ENCODE results near the gene RFTN1.

Gene RFTN1

DNA sequence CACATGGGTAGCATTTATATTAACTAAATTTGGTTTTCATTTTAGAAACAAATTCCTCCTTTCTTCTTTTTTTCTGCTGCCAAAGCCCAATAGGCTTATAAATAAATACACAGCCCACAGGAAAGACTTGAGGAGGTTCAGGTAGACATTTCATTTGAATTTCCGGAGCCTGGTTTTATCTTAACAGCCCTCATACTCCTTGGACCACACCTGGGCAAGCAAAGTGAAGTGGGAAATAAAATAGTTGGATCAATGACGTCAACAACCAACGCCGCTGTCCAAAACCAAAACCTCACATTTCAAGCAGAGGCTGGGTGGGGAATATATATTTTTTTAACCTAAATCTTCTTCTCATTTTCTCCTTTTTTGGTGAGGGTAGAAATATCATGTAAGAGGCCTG, 53.2 kb downstream of the RFTN1 start:
- ATAC-seq (no peak), DNase-seq (ENCODE audit: low spot score in 2 of 2) (no peak)
- H3K4me3 Mint-ChIP-seq = no peak overlapping the region
- H3K4me1 Mint-ChIP-seq = peaks cover 27% of the 10 kb centered on the region
- H3K27ac Mint-ChIP-seq = no peak overlapping the region
- peaks cover 23% of the 10 kb centered on the region for H3K36me3 Mint-ChIP-seq
- H3K9me3 Mint-ChIP-seq = no peaks in the 10 kb centered on the region

DNA sequence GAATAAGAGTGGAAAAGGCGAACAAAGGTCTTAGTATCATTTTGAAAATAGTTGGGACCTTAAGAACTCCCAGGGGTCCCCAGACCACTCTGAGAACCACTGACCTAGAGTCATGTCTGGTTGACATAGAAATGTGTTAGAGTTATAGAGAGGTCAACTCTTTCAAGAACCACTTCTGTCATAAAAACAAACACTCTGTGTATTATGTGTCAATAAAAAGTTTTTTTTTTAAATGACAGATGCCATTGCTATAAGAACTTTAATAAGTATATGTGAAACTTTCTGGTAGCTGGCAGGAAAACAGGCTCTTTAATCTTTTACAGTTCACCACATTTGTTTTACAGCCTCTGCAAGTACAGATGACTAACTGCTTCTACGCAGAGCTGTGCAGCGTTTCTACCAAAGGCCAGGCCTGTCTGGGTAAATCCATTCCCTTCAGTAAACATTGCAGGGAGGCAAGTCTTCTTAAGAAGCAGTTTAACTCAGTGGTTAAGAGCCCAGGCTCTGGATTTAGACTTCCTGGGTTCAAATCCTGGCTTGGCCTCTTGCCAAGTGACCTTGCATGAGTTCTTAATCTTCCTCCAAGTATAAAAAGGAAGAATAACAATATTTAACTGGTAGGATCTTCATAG, 56.6 kb downstream of the RFTN1 start:
- Mint-ChIP-seq H3K27ac (no peak overlapping the region), H3K9me3 (no peaks in the 10 kb centered on the region)

DNA sequence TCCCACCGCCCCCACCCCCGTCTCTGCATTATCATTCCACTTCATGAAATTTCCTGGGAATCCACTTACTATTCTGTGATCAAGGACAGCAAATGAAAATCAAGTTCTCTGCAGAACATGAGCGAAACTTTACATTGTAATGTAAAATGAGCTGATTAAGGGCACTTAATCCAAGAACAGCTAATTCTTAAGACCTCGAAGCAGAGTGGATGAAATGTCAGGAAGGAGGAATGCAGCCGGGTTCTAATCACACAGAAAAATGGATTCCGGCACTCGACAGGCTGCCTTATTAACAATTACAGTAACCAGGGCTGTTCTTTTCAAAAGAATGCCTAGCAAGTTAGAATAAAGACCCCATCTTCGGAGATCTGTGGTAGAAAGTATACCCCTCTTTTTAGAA, 57.5 kb downstream of the RFTN1 start:
- no peak for DNase-seq (ENCODE audit: low spot score in 2 of 2)
- Mint-ChIP-seq H3K4me3 (no peak overlapping the region), H3K27ac (no peak overlapping the region), H3K9me3 (no peaks in the 10 kb centered on the region), H3K36me3 (peaks cover 30% of the 10 kb centered on the region), H3K4me1 (peaks cover 10% of the 10 kb centered on the region)
- ATAC-seq = no peak

More for the DNA sequence above, 56.6 kb downstream of the RFTN1 start:
- no peak for ATAC-seq
- peaks cover 7% of the 10 kb centered on the region for H3K4me1 Mint-ChIP-seq
- peaks cover 21% of the 10 kb centered on the region for H3K36me3 Mint-ChIP-seq
- no peak for DNase-seq (ENCODE audit: low spot score in 2 of 2)
- no peak overlapping the region for H3K4me3 Mint-ChIP-seq

DNA sequence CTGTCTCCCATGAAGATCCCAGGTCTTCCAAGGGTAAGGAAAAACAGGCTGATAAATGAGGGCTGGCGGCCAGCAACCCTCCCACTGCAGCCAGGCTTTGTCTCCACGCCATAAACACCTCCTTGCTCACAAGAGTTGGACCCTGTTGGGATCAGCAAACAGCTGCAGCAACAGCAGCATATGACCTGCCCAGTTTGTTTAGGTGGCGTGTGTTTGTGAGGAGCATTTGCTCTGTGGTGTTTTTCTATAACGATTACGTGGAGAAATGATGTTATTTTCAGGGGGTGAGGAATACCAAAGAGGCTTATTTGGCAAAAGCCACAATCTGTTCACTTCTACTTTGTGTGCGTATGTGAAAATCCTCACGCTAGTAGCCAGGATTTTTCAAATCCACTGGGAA, 58.5 kb downstream of the RFTN1 start:
- peaks cover 38% of the 10 kb centered on the region for H3K36me3 Mint-ChIP-seq
- H3K9me3 Mint-ChIP-seq = no peaks in the 10 kb centered on the region
- H3K4me3 Mint-ChIP-seq = no peak overlapping the region
- ATAC-seq = no peak
- peak overlapping the region; percentile 7 for H3K27ac Mint-ChIP-seq
- DNase-seq (ENCODE audit: low spot score in 2 of 2) = no peak
- peaks cover 18% of the 10 kb centered on the region for H3K4me1 Mint-ChIP-seq

DNA sequence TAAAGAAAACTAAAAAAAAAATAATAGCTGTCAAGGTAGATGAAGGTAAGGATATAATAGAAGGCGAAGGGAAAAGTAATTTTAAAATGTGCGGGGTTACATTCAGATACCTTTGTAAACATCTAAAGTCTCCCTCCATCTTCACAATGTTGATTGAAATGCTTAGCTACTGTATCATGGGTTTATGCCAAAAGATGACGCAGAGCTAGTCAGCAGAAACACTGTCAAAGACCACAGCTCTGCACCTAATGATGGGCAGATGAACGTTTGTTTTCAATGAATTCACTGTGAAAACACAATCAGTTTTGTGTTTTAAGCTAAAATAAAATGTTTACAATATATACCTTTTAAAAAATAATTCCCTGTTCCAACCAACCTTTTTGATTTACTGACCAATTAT, 61.2 kb downstream of the RFTN1 start:
- peaks cover 48% of the 10 kb centered on the region for H3K36me3 Mint-ChIP-seq

DNA sequence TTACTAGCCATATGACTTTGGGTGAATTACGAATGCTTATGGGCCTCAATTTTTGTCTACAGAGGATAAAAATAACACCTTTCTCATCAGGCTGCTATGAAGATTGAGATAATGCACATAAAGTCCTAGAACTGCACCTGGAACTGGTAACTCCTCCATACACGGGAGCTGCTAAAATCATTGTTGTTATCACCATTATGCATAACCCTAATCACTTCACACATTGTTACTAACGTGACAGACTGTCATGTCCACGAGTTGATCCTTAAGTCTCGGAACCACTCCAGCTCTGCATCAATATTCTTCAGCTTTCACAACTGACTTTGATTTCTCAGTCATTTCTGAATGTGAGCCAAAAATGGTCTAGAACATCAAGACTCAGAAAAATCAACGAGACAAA, 64.1 kb downstream of the RFTN1 start:
- no peak for ATAC-seq
- Mint-ChIP-seq H3K4me1 (peaks cover 32% of the 10 kb centered on the region), H3K4me3 (no peak overlapping the region), H3K27ac (no peak overlapping the region), H3K36me3 (peaks cover 69% of the 10 kb centered on the region), H3K9me3 (no peaks in the 10 kb centered on the region)
- DNase-seq (ENCODE audit: low spot score in 2 of 2) = no peak

More for the DNA sequence above, 61.2 kb downstream of the RFTN1 start:
- DNase-seq (ENCODE audit: low spot score in 2 of 2) (no peak), ATAC-seq (no peak)
- no peaks in the 10 kb centered on the region for H3K9me3 Mint-ChIP-seq
- H3K4me3 Mint-ChIP-seq = no peak overlapping the region
- peaks cover 33% of the 10 kb centered on the region for H3K4me1 Mint-ChIP-seq
- no peak overlapping the region for H3K27ac Mint-ChIP-seq

DNA sequence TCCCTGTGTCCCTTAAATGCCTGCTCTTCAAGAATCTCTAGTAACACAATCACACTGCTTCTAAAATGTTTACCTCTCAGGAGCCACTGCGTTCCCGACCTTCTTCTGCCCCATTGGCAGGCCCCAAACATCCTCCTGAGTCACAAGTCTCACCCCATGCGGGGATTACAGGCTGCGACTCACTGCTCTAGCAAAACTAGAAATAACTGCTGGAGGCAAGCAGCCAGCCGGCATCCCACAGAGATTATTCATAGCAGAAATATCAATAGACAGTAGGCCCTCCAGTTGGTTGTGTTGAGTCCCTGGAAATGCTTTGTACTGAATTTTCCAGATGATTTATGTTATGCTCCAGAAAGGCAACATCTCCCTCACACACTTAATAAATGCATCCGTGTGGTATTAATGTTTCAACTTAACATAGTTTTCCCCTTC, 64.8 kb downstream of the RFTN1 start:
- Mint-ChIP-seq H3K4me1 (peaks cover 32% of the 10 kb centered on the region), H3K9me3 (no peaks in the 10 kb centered on the region), H3K27ac (peak overlapping the region; percentile 15), H3K36me3 (peaks cover 69% of the 10 kb centered on the region), H3K4me3 (no peak overlapping the region)
- ATAC-seq (peak; percentile 98), DNase-seq (ENCODE audit: low spot score in 2 of 2) (peak in 1 of 2 donors; percentile 11)

DNA sequence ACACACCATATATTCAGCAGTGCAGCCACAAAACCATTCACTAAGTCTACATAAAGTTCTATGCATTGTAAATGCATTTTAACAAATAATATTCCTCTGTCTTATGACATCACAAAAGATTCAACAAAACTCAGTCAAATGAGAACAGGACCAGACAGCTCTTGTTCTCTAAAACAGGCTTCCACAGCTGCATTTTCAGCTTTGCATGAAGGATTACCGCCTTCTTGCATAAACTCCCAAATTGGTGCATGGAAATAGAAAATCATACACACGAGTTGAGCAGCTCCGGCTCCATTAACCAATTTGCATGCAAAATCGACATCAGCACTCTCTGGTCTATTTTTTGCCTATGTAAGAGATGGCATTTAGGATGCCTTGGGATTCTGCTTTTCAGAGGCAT, 66.4 kb downstream of the RFTN1 start:
- Mint-ChIP-seq H3K36me3 (peaks cover 57% of the 10 kb centered on the region), H3K4me1 (peaks cover 44% of the 10 kb centered on the region), H3K27ac (no peak overlapping the region), H3K9me3 (no peaks in the 10 kb centered on the region), H3K4me3 (no peak overlapping the region)
- DNase-seq (ENCODE audit: low spot score in 2 of 2) (no peak), ATAC-seq (no peak)

DNA sequence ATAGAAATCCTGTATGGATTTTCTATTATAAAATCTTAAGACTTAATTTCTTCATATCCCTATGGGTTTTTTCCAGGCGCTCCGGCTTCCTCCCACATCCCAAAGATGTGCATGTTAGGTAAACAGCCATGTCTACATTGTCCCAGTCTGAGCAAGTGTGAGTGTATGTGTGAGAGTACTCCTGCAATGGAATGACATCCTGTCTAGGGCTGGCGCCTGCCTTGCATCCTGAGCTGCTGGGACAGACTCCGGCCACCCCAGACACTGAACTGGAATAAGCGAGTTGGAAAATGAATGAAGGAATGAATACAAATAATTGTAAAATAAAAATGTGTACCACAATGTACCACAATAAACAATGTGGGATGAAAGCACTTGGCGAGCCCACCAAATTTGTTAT, 69.2 kb downstream of the RFTN1 start:
- no peak for ATAC-seq
- Mint-ChIP-seq H3K27ac (peak overlapping the region; percentile 32), H3K36me3 (peaks cover 61% of the 10 kb centered on the region), H3K4me3 (no peak overlapping the region), H3K9me3 (no peaks in the 10 kb centered on the region), H3K4me1 (peaks cover 41% of the 10 kb centered on the region)
- DNase-seq (ENCODE audit: low spot score in 2 of 2) = no peak

DNA sequence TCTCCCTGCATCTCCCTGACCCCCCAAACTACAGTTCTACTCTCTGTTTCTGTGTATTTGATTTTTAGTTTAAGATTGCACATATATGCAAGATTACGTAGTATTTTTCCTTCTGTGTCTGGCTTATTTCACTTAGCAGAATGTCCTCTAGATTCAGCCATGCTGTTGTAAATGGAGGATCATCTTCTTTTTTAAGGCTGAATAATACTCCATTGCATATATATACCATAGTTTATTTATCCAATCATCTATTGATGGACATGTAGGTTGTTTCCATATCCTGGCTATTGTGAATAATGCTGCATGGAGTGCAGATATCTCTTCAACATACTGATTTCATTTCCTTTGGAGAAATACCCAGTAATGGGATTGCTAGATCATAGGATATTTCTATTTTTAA, 70.8 kb downstream of the RFTN1 start:
- Mint-ChIP-seq H3K9me3 (no peaks in the 10 kb centered on the region), H3K36me3 (peaks cover 57% of the 10 kb centered on the region), H3K4me3 (no peak overlapping the region), H3K27ac (no peak overlapping the region), H3K4me1 (peaks cover 32% of the 10 kb centered on the region)
- ATAC-seq (no peak), DNase-seq (ENCODE audit: low spot score in 2 of 2) (no peak)

GRCh38 chr3:16441371-16441875, 72.1 kb downstream of the RFTN1 start:
- no peak for DNase-seq (ENCODE audit: low spot score in 2 of 2)
- Mint-ChIP-seq H3K4me3 (no peak overlapping the region), H3K36me3 (peaks cover 48% of the 10 kb centered on the region), H3K27ac (no peak overlapping the region), H3K4me1 (peaks cover 32% of the 10 kb centered on the region), H3K9me3 (no peaks in the 10 kb centered on the region)
- no peak for ATAC-seq

- H3K9me3 Mint-ChIP-seq = no peaks in the 10 kb centered on the region
- peaks cover 30% of the 10 kb centered on the region for H3K4me1 Mint-ChIP-seq
- DNase-seq (ENCODE audit: low spot score in 2 of 2) (no peak), ATAC-seq (no peak)
- peaks cover 46% of the 10 kb centered on the region for H3K36me3 Mint-ChIP-seq
- H3K27ac Mint-ChIP-seq = no peak overlapping the region
- H3K4me3 Mint-ChIP-seq = no peak overlapping the region
Measured at GRCh38 chr3:16439848-16440708, 73.4 kb downstream of the RFTN1 start.

DNA sequence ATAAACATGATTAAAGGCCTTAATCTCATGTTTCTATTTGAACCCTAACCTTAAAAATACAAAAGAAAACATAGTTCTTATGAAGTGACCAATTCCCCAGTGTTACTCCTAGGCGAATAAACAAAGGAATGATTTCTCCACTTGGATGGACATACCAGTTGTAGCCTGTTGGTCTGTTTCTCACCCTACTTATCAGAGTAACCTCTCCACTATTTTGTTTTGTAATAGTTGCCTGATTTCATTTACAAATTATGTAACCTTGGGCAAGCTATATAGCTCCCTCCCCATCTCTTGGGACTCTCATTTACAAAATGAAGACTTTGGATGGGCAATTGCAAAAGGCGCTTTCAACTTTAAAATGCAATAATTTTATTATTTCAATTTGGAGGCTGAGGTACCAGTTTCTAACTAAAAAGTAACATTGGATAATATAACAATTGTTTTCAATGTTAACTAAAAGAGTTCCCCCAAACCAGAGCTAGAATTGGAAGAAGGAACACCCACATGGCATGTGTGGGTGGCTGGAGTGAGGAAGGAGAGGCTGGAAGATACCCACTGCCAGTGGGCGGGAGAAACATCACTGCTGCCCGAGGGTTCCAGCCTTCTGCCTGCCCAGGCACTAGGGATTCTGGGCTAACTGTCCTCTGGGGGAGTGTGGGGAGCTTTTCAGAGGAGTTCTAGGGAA, 74.2 kb downstream of the RFTN1 start:
- no peak for ATAC-seq
- Mint-ChIP-seq H3K27ac (no peak overlapping the region), H3K4me3 (no peak overlapping the region), H3K9me3 (no peaks in the 10 kb centered on the region), H3K4me1 (peaks cover 27% of the 10 kb centered on the region), H3K36me3 (peaks cover 47% of the 10 kb centered on the region)
- DNase-seq (ENCODE audit: low spot score in 2 of 2) = no peak

DNA sequence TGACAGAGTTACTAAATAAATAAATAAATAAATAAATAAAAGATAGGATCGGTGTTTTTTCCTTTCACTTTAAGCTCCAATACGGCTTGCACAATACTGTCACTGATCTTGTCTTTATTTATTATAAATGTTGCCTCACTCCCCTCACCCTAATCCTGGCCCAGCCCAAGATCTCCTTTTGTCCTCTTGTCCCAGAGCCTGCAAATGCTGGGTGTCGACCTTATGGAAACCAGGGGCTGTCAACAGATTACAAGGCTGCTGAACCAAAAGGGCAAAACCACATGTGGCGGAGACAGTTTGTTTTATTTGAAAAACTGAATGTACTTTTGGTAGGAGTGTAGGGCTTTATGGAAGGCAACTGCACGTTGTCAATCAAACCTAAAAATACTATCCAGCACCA, 75.9 kb downstream of the RFTN1 start:
- Mint-ChIP-seq H3K4me3 (no peak overlapping the region), H3K27ac (no peak overlapping the region), H3K36me3 (peaks cover 64% of the 10 kb centered on the region), H3K9me3 (no peaks in the 10 kb centered on the region), H3K4me1 (peaks cover 19% of the 10 kb centered on the region)
- DNase-seq (ENCODE audit: low spot score in 2 of 2) = no peak
- ATAC-seq = no peak

DNA sequence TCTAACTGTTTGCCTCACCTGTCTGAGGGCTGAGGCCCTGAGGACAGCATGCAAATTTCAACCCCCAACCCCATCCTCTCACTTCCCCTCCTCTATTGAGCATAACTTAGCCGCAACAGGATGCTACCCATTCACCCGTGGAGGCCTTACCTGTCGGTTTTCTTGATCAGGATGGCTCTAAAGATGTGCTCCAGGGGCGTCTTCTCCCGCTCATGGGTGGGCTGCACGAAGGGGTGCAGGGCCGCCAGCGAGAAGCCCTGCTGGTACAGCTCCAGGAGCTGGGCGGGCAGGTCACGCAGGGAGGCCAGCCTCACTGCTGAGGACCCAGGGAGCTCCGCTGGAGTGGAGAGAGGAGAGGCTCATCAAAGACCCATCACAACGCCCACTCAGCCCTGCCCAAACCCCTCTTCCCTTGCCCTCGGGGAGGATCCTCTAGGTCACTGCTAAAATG, 79.8 kb downstream of the RFTN1 start:
- DNase-seq (ENCODE audit: low spot score in 2 of 2) (no peak), ATAC-seq (no peak)
- Mint-ChIP-seq H3K36me3 (peaks cover 74% of the 10 kb centered on the region), H3K4me1 (peaks cover 18% of the 10 kb centered on the region), H3K4me3 (no peak overlapping the region), H3K27ac (no peak overlapping the region), H3K9me3 (no peaks in the 10 kb centered on the region)
